Body of pancreas (tissue), 4 donors: Measurements from ENCODE around the gene CHRNA1.

ENCODE experiments used
- CTCF ChIP-seq, 7 experiments: fragments of 450-650 bp in 4 of 7; fragments of 200-600 bp in 3 of 7; sonication (generic) in 3 of 7; IDR thresholded peaks; one replicate each; pipeline ENCODE4 v1.5.1; 2016 to 2019; ENCODE audit warnings: antibody characterized with exemption in 7 of 7
- POLR2A ChIP-seq, 3 donors: fragments of 450-650 bp; IDR thresholded peaks; one replicate each; pipeline ENCODE4 v1.6.1; 2016; ENCODE audit warnings: antibody characterized with exemption in 3 of 3, mild to moderate bottlenecking in 2 of 3

GRCh38 chr2:174785481-174785880 lies 21.2 kb upstream of the CHRNA1 start:
- TF ChIP-seq POLR2A (IDR thresholded peaks at IDR 0.05) (no peak), CTCF (IDR thresholded peaks at IDR 0.05) (no peak)
